ENCODE measurements around the gene DCXR.

GRCh38 chr17:82012261-82012639 lies 25.2 kb downstream of the DCXR start:
- TF ChIP-seq POLR2A (IDR thresholded peaks at IDR 0.05): no peak
- TF ChIP-seq CTCF (IDR thresholded peaks at IDR 0.05): no peak
